ENCODE measurements around the gene TARBP1. TPM values are rescaled to one million over a fixed set of nuclear protein-coding genes. Genes with fewer than 3 reads are reported as not detected.

The TARBP1 gene
- total RNA-seq, 2 experiments from 2014 or later, result 38.4 to 40.9 TPM

DNA sequence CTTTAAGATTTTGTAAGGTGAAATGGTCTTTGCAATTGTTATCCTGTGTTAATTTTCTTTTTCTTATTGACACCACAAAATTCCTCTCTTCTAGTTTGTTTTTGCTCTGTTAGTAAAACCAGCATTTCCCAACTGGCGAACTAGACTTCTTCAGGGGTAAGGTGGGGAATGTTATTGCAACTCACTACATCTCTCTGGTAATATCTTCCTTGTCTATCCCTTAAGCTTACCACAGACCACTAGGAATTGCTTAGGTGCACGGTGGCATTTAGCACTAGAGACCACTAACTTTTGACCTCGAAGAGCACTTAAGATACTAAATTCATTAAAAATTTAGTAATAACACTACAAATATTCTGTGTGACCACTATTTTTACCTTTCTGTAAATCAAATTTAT lies 109.9 kb downstream of the TARBP1 start:
- ATAC-seq (ENCODE audit: poor library complexity), result no peak
- Histone ChIP-seq H3K9me3 (ENCODE audit: control insufficient read depth in 1 of 2, insufficient read depth in 1 of 2, low read length in 2 of 2) (no peaks in the 10 kb centered on the region), H3K4me3 (ENCODE audit: low read length) (no peak overlapping the region), H3K4me1 (ENCODE audit: insufficient read depth, low read length) (peaks cover 6% of the 10 kb centered on the region), H3K27ac (ENCODE audit: low read depth in 1 of 2, low read length in 2 of 2) (peak overlapping the region in 1 of 2 donors; percentile 10), H3K27me3 (ENCODE audit: control insufficient read depth in 1 of 2, insufficient read depth in 2 of 2, low read length in 2 of 2) (no peaks in the 10 kb centered on the region), H3K36me3 (ENCODE audit: insufficient read depth, low read length) (no peaks in the 10 kb centered on the region)
- H3K27me3 Mint-ChIP-seq, result no peaks in the 10 kb centered on the region
- peak overlapping the region; percentile 31 for H3K27ac Mint-ChIP-seq
- CTCF ChIA-PET, result interaction anchor here (0.8 to 1.3 kb wide), 3 partner anchors 13 to 59 kb away, joined by 3 to 5 read pairs (median 3); no protein-coding TSS in a partner anchor
- TF ChIP-seq, protein P1, sequence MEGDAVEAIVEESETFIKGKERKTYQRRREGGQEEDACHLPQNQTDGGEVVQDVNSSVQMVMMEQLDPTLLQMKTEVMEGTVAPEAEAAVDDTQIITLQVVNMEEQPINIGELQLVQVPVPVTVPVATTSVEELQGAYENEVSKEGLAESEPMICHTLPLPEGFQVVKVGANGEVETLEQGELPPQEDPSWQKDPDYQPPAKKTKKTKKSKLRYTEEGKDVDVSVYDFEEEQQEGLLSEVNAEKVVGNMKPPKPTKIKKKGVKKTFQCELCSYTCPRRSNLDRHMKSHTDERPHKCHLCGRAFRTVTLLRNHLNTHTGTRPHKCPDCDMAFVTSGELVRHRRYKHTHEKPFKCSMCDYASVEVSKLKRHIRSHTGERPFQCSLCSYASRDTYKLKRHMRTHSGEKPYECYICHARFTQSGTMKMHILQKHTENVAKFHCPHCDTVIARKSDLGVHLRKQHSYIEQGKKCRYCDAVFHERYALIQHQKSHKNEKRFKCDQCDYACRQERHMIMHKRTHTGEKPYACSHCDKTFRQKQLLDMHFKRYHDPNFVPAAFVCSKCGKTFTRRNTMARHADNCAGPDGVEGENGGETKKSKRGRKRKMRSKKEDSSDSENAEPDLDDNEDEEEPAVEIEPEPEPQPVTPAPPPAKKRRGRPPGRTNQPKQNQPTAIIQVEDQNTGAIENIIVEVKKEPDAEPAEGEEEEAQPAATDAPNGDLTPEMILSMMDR (IDR thresholded peaks at IDR 0.05), result no peak
- no peak for DNase-seq
- no peak overlapping the region for H3K4me3 Mint-ChIP-seq
- intact Hi-C loops (cut with DNase I, micrococcal nuclease), result no loop called here
- peaks cover 16% of the 10 kb centered on the region for H3K36me3 Mint-ChIP-seq (ENCODE audit: low read depth)
- H3K9me3 Mint-ChIP-seq, result no peaks in the 10 kb centered on the region
- peaks cover 33% of the 10 kb centered on the region for H3K4me1 Mint-ChIP-seq (ENCODE audit: low read depth)
- POLR2A ChIA-PET, result interaction anchor here (0.7 kb wide), 1 partner anchor 37 kb away, joined by 3 read pairs; no protein-coding TSS in a partner anchor

DNA sequence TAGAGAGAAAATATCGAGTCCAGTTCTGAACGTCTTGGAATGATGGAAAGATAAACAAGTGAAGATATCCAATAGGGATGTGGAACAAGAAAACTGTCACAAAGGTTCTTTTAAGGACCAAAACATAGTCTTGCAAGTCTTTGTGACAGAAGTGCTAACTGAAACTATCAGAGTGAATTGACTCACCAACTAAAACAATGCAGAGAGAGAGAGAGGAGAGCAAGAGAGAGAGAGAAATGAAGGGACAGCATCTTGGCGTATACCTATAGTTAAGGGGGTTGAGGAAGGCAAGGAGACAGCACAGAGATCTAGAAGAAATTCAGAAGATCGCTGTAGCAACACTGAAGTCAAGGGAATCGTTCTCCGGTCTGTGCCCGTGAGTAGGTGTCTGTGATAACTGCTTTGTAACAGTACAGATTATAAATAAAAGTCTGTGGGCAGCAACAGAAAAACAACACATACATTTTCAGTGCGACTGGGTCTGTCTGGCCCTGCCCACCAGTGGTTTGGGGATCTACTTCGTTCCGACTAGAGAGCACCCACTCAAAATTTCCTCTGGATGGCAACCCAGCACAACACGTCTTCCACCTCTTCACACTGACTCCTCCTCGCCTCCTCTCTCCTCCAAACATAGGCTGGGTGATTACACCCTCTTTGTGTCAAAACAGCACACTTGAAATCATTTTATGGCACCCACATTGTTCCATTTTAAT lies 110.5 kb downstream of the TARBP1 start:
- ATAC-seq (ENCODE audit: poor library complexity), result peak; percentile 13
- intact Hi-C loops (cut with DNase I, micrococcal nuclease), result loop anchor here in 1 of 2 experiments (1.0 kb wide), 1 partner anchor 41 kb away; no protein-coding TSS in a partner anchor
- POLR2A ChIA-PET, result interaction anchor here (0.6 kb wide), 1 partner anchor 1262 kb away, joined by 3 read pairs; no protein-coding TSS in a partner anchor

DNA sequence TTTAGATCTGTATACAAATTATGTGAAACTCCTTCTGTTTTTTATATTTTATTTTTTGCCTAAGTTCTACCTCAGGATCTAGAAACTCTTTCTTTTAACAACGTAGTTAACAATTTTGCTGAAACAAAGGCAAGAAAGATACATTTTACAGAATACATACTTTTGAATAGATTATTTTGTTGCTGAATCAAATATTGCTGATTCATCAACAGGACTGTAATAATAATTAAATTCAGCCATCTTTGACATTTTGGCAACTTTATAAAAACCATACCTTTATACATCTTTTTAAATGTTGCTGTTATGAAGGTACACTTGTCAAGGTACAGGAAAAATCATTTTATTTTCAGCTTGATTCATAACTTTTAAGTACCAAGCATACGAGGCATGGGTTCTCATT lies 116.4 kb downstream of the TARBP1 start:
- no peaks in the 10 kb centered on the region for H3K9me3 ChIP-seq (ENCODE audit: control insufficient read depth in 1 of 2, insufficient read depth in 1 of 2, low read length in 2 of 2)
- TF ChIP-seq, protein P1 (IDR thresholded peaks at IDR 0.05), result no peak
- intact Hi-C loops (cut with DNase I, micrococcal nuclease), result no loop called here
- H3K27ac ChIP-seq (ENCODE audit: low read depth in 1 of 2, low read length in 2 of 2), result no peak overlapping the region
- no peaks in the 10 kb centered on the region for H3K4me1 ChIP-seq (ENCODE audit: insufficient read depth, low read length)
- ATAC-seq (ENCODE audit: poor library complexity), result no peak
- Mint-ChIP-seq H3K27me3 (no peaks in the 10 kb centered on the region), H3K4me3 (no peak overlapping the region), H3K27ac (no peak overlapping the region), H3K4me1 (ENCODE audit: low read depth) (no peaks in the 10 kb centered on the region), H3K9me3 (no peaks in the 10 kb centered on the region), H3K36me3 (ENCODE audit: low read depth) (no peaks in the 10 kb centered on the region)
- H3K27me3 ChIP-seq (ENCODE audit: control insufficient read depth in 1 of 2, insufficient read depth in 2 of 2, low read length in 2 of 2), result no peaks in the 10 kb centered on the region
- no peaks in the 10 kb centered on the region for H3K36me3 ChIP-seq (ENCODE audit: insufficient read depth, low read length)
- CTCF ChIA-PET, result no interaction called here
- H3K4me3 ChIP-seq (ENCODE audit: low read length), result no peak overlapping the region
- DNase-seq, result no peak
- POLR2A ChIA-PET, result no interaction called here

More for the DNA sequence above, 110.5 kb downstream of the TARBP1 start:
- CTCF ChIA-PET, result interaction anchor here (1.4 kb wide), 1 partner anchor 16 kb away, joined by 3 read pairs; no protein-coding TSS in a partner anchor
- H3K36me3 ChIP-seq (ENCODE audit: insufficient read depth, low read length), result no peaks in the 10 kb centered on the region
- Mint-ChIP-seq H3K9me3 (no peaks in the 10 kb centered on the region), H3K36me3 (ENCODE audit: low read depth) (peaks cover 11% of the 10 kb centered on the region), H3K4me1 (ENCODE audit: low read depth) (peaks cover 27% of the 10 kb centered on the region), H3K27ac (peak overlapping the region; percentile 31), H3K27me3 (no peaks in the 10 kb centered on the region), H3K4me3 (no peak overlapping the region)
- H3K27ac ChIP-seq (ENCODE audit: low read depth in 1 of 2, low read length in 2 of 2), result peak overlapping the region in 1 of 2 donors; percentile 10
- no peaks in the 10 kb centered on the region for H3K9me3 ChIP-seq (ENCODE audit: control insufficient read depth in 1 of 2, insufficient read depth in 1 of 2, low read length in 2 of 2)
- H3K4me1 ChIP-seq (ENCODE audit: insufficient read depth, low read length), result peaks cover 5% of the 10 kb centered on the region
- DNase-seq, result peak in 9 of 14 experiments; percentile 8 to 62 (median 16)
- H3K4me3 ChIP-seq (ENCODE audit: low read length), result no peak overlapping the region
- TF ChIP-seq, protein P1 (IDR thresholded peaks at IDR 0.05), result no peak
- no peaks in the 10 kb centered on the region for H3K27me3 ChIP-seq (ENCODE audit: control insufficient read depth in 1 of 2, insufficient read depth in 2 of 2, low read length in 2 of 2)

All from CD4-positive, alpha-beta T cell (primary cell).